GM12872 (cell line): Measurements from ENCODE around the gene CACNA1H.

Experiments used
- CTCF ChIP-seq: IDR thresholded peaks from 3 replicates; pipeline ENCODE4 v1.5.1; 2011; ENCODE audit warnings: low read depth, mild to moderate bottlenecking, low read length, moderate library complexity; ENCODE audit not compliant: insufficient read depth

Gene CACNA1H

GRCh38 chr16:1124291-1124690 lies 28.6 kb upstream of the CACNA1H start:
- no peak for TF ChIP-seq CTCF

GRCh38 chr16:1124795-1125194 lies 28.1 kb upstream of the CACNA1H start:
- TF ChIP-seq CTCF, result no peak

- no peak for TF ChIP-seq CTCF
Observed at GRCh38 chr16:1125471-1125870, 27.4 kb upstream of the CACNA1H start.

GRCh38 chr16:1126044-1126443 lies 26.9 kb upstream of the CACNA1H start:
- TF ChIP-seq CTCF, result no peak

- TF ChIP-seq CTCF, result no peak
Observed at GRCh38 chr16:1126586-1126985, 26.3 kb upstream of the CACNA1H start.

GRCh38 chr16:1127101-1127500 lies 25.8 kb upstream of the CACNA1H start:
- no peak for TF ChIP-seq CTCF

GRCh38 chr16:1127971-1128715 lies 24.8 kb upstream of the CACNA1H start:
- no peak for TF ChIP-seq CTCF
